Activated CD4-positive, alpha-beta T cell treated with anti-CD3 and anti-CD28 coated beads, Interleukin-2, amount 50 U/mL, for 24 hours (primary cell): ENCODE data around the gene ARL8A.
A peak's percentile ranks its signal among the peaks of the same experiment; 100 is the strongest.
"Not testable (repeated sequence)": the region's sequence is repeated elsewhere in the genome, so short reads cannot be mapped to it uniquely, and the experiment has no call there.

Experiments
- DNase-seq, 2 donors: peaks; one replicate each; pipeline ENCODE4 v3.0.0-alpha.2; 2020; ENCODE audit warnings: low read depth in 1 of 2, low spot score in 1 of 2

Gene ARL8A

GRCh38 chr1:202144402-202145067 lies at the start of gene ARL8A:
ARL8A (minus strand) TSS chr1:202144737; CDS start chr1:202144572, 165 bp downstream.
- DNase-seq: no peak

DNA sequence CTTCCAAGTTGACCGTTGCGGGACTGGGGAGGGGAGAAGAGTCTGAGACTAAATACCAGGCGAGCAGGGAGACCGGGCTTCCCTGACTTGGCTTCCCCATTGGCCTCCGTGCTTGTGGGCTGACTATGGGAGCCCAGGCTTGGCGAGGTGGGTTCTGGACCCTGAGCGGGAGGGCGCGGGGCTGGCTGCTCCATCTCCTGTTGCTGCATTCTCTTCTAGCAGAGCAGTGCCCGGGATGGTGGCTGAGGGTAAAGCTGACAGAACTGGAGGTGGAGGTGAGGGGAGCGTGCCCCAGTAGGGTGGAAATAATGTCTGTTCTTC lies 49.8 kb upstream of the ARL8A start:
- DNase-seq: no peak

DNA sequence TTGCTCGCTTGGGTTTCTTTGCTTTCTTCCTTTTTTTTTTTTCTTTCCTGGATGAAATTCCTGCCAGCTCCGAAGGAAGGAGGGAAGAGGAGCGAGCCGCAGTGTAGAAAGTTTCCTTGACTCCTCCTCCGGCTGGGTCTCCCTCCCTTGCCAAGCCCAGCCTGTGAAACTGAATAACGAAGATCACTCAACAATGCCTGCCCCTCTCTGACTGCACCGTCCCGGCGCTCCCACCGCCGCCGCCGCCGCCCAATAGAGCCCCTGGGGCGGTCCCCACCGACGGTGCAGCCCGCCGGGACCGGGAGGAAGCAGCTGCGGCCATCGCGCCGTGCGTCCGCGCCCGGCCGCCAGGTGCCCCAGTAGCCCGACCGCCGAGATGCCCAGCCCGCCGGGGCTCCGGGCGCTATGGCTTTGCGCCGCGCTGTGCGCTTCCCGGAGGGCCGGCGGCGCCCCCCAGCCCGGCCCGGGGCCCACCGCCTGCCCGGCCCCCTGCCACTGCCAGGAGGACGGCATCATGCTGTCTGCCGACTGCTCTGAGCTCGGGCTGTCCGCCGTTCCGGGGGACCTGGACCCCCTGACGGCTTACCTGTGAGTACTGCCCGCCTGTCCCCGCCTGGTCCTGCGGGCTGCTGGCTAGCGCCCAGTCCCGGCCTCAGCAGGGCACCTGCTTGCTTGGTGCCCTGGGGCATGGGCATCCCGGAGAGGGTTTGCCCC lies 49.2 kb upstream of the ARL8A start, which contains the start of gene LGR6:
TSS of gene LGR6 (plus strand) at position 186 of the 714 bp plus-strand sequence. CDS start at position 377, 191 bp downstream.
- DNase-seq: no peak

DNA sequence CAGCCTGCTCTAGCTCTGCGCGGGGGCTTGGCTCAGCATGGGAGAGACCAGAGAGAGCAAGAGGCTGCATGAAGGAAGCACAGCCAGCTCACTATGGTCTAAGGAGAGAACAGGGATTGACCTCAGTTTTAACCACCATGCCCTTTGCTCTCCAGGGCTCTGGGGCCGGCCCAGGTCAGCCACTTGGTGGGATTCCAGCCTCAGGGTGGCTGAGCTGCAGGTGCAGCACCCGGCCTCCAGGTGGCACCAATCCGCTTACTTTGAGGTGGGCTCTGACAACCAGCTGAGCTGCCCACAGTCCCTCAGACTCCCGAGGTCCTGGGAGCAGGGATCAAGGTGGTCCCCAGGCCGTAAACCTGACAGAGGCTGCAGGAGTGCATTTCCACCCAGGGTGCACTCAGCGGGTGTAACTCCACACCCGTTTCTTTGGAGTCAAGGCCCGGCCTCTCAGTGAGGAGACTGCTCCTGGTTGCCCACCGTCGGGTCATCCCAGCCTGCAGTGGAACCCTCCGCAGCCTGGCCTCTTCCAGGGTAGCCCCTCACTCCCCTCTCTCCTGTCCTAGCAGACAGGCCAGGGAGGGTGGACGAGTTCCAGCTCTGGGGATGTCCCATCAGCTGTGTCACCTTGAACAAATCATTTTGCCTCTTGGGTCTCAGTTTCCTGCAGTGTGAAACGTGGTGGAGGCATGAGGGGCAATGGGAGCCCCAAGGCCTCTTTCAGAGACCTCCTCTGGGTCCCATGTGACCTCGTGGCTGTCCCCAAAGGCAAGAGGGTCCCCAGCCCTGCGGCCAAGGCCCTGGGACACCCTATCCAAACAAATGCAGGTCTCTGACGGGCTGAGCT lies 48.5 kb upstream of the ARL8A start:
- peak in 1 of 2 donors; percentile 22 for DNase-seq

- not testable (repeated sequence) for DNase-seq
These were observed 46.9 kb upstream of the ARL8A start for GRCh38 chr1:202191391-202191790.

DNA sequence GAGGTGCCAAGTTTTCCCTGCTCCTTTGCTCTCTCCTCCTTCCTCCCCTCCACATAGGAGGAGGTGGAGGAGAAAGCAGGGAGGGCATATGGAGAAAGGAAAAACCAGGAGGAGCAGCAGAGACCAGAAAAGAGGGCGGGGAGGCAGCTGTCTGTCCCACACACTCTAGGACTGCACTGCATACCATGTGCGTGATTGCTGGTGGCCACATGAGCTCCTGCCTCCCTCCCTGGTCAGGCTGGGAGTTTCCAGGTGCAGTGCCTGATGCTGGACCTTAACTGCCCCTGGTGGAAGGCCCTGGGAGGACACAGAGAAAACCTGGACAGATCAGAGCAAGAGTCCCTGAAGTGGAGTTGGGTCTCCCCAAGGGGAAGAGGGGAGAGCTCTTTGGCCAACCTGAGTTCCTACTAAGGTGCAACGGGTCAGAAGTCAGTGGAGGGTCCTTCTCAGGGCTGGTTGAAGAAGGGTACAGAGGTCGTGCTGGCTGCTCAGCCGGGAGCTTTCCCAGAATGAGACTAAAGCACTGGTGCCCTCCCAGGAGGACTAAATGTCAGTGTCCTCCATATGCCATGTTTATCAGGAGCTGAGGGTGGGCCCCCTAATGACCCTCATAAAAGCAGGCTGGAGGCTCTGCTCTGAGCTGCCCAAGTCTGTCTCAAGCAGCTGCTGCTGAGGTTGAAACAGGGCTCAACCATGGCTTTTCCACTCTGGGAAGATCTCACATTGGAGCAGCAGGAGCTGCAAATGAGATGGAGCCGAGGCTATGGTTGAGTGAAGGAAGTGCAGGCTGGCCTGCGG lies 45.6 kb upstream of the ARL8A start:
- no peak for DNase-seq

DNA sequence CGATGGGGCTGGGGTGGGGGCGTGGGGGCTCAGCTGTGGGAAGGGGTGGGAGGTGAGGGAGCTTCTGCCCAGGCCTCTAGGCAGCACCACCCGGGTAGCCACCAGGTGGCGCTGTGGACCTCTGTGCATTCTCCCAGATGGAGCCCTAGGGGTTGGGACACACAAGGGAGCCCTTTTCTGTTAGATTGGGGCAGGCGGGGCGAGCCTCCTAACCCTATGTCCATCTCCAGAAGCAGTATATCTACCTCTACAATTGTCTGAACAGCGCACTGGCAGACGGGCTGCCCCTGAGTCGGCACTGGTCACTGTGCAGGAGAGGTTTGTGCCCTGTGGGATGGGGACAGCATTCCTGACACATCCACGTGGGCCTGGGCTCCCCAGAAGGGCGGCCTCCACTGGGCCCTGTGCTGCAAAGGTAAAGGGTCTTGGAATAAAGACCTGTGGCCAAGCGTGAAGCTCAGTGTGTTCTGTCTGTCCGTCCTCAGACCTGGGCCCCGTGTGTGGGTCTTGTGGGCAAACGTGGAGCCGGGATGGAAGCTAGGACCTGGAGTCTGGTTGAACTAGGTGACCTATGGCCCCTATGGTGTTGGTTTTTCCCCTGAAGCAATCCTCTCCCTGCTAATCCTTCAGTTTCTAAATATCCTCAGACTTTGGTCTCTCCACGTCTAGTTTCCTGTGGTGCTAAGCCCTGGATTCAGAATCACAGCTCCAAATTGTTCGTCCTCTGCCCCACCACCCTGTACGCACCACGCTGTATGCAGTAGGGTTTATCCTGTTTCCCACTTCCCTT lies 44.7 kb upstream of the ARL8A start:
- peak; percentile 67 to 71 for DNase-seq

DNA sequence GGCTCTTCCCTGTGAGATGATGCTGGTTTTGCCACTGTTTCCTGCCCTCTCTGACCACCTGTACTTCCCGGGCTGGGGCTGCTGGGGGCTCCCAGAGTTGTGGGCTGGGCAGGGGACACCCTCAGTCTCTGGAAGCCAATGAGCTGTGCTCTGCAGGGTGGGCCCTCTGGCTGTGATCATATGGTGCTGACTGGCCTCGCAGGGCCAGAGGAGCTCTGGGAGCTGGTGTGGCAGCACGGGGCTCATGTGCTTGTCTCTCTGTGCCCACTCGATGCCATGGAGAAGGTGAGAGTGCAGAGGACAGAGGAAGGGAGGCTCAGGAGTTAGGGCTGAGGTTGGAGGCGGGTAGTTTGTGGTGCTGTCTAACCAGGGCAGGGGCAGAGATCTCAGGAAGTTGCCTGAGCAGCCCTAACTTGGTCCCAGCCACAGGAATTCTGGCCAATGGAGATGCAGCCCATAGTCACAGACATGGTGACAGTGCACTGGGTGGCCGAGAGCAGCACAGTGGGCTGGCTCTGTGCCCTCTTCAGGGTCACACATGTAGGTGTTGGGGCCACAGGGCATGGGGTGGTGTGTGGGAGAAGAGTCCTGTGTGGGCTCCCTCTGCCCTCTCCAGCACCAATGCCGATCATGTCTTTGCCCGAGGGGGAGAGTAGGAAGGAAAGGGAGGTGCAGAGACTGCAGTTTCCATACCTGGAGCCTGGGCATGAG lies 43.3 kb upstream of the ARL8A start:
- DNase-seq: no peak

- no peak for DNase-seq
These were observed 42.6 kb upstream of the ARL8A start for GRCh38 chr1:202187041-202187671.

- no peak for DNase-seq
These were observed 41.8 kb upstream of the ARL8A start for GRCh38 chr1:202186327-202186726.

DNA sequence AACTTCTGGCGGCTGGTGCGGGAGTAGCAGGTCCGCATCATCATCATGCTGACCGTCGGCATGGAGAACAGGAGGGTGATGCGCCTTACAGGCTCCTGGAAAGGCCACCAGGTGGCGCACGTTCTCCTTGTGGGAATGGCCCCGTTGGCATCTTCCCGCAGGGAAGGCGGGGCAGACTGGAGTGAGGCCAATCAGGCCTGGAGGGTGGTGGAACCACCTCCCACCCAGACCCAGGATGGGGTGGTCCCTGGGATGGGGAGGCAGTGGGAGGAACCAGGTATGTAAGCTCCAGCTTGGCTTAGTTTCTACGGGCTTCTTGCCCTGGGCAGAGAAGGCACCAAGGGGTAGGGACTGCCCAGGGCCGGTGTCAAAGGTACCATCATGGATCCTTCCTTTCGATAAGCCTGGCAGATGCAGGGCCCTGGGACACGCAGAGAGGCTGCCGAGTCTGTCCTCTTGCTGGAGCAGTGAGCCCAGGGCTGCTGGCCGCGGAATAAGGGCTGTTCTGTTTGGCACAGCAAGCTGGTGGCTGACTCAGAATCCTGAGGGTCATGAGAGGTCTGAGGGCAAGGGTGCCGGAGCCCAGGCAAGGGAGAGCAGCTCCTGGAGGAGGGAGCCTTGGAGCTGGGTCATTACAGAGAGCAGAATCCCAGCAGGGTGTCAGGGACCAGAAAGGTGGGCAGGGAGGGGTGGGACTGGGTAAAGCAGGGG lies 40.4 kb upstream of the ARL8A start:
- DNase-seq: peak; percentile 43 to 62

DNA sequence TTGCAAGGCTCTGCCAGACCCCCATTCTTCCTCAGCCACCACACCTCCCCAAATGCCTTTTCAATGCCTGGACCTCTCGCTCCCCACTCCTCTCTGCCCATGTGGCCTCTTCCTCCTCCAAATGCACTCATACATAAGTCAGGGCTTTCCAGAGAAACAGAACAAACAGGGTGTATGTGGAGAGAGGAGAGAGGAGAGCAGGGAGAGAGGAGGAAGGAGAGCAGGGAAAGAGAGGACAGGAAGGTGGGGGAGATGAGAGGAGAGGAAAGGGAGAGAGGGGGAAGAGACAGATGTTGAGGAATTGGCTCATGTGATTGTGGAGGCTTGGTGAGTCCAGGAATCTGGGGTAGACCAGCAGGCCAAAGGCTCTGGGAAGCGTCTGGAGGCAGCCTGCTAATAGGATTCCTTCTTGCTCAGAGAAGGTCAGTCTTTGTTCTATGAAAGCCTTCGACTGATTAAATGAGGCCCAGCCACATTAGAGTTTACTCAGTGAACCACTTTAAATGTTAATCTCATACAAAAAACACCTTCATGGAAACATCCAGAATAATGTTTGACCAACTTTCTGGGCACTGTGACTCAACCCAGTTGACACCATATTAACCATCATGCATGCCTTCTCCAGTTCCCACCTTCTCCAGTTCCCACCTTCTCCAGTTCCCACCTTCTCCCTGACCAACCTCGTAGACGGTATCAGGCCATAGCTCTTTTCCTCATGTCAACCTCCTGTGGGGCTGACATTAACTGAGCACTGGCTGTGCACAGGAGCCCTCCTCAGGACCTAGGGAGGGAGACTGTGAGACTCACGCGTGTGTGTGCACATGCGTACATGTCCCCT lies 37.7 kb upstream of the ARL8A start:
- DNase-seq: no peak

DNA sequence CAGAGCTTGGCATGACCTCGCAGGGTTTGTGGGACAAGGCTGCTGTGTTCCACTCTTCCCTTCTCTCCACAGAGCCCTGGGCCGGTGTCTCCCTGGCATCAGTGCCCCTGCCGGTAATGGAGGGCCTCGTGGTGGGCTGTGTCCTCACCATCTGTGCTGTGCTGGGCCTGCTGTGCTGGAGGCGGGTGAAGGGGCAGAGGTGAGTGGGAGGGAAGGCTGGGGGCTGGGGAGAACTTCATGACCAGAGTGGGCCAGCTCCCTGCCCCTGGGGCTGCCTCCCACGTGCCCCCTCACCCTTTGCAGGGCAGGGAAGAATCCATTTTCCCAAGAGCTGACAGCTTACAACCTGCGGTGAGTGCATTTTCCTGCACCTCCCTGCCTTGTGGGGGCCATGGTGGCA lies 37.0 kb upstream of the ARL8A start:
- no peak for DNase-seq

DNA sequence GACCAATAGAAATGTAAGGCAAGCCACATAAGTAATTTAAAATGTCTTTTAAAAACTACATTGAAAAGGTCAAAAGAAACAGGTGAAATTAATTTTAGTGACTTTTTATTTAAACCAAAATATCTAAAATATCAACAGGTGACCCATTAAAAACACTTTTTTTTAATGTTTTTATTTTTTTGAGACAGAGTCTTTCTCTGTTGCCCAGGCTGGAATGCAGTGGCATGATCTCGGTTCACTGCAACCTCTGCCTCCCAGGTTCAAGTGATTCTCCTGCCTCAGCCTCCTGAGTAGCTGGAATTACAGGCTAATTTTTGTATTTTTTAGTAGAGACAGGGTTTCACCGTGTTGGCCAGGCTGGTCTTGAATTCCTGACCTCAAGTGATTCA lies 36.2 kb upstream of the ARL8A start:
- DNase-seq: not testable (repeated sequence)

DNA sequence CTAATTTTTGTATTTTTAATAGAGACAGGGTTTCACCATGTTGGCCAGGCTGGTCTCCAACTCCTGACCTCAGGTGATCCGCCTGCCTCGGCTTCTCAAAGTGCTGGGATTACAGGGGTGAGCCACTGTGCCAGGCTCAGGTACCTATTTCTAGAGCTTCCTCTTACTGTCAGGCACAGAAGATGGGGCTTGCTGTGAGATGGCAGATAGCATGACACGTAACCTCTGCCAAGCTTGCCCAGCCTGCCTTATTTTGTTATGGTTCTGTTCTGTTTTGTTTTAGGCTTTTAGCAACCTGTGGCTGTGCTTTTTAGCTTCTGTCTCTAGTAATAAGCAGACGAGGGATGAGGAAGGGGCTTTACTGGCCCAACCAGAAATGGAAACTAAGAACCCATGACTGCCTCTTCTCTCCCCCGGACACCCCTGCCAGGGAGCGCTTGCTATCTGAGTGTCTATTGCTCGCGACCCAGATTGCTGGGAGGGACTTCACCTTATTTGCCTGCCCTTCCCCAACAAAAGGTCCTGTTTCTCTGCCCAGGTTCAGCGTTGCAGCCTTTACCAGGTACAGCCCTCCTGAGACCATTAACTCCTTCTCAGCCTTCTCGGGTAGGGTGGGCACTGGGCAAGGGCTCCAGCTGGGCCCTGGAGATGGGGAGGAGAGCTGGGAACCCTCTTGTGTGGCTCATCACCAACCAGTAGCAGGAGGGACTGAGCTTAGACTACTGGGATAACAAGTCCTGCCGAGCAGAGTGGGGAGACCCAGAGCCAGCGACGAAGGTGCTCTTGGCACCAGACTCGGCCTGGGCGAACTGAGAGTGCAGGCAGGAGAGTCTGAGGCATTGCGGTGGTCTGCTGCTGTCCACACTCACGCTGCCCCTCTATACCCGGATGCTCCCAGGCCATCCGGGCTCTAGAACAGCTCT lies 35.6 kb upstream of the ARL8A start:
- no peak for DNase-seq
